Activated T-helper 1 cell treated with Interleukin-2 at 50 U/mL for 16 hours (primary cell): ENCODE results near the gene PLPPR1.
"Not testable (repeated sequence)": the region's sequence is repeated elsewhere in the genome, so short reads cannot be mapped to it uniquely, and the experiment has no call there.

Source experiments
- DNase-seq: peaks from one replicate; pipeline ENCODE4 v3.0.0-alpha.2; 2020; ENCODE audit warnings: low read depth

PLPPR1 gene

GRCh38 chr9:101121836-101122399 lies 93.4 kb downstream of the PLPPR1 start:
- DNase-seq, result no peak

DNA sequence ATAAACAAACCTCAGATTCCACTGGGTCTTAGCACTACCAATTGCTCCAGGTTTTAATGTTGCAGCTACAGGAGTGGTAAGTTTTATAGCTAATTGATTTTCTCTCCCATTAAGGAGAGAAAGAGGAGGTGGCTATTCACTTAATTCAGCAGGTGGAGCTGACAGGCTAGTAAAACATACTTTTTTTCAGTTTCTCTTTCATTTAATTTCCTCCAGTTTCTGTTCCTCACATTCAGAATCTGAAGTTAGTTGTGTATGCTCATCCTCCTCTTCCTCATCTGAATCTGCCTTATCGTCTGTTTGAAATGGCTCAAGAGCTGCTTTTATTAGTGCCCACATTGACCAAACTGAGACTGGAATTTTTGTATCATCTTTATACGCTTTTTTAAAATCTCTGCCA lies 98.0 kb downstream of the PLPPR1 start:
- no peak for DNase-seq

GRCh38 chr9:101127369-101127768 lies 98.8 kb downstream of the PLPPR1 start:
- not testable (repeated sequence) for DNase-seq

DNA sequence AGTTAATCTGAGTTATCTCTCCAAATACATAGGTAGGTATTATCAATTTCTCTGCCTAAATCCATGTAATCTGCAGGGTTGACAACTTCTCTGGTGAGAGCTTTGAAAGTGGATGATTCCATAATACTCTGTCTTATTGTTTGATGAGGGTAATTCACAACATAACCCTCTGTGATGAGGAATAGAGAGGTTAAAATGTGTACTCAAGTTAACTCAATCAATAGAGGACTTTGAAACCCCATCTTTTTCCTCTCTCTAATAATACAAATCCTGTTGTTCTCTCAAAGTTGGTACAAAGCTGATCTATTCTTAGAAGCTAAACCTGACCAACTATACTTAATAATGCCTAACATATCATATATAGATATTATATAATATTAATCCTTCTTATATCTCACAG lies 100.1 kb downstream of the PLPPR1 start:
- no peak for DNase-seq

GRCh38 chr9:101130054-101130453 lies 101.5 kb downstream of the PLPPR1 start:
- DNase-seq, result no peak

DNA sequence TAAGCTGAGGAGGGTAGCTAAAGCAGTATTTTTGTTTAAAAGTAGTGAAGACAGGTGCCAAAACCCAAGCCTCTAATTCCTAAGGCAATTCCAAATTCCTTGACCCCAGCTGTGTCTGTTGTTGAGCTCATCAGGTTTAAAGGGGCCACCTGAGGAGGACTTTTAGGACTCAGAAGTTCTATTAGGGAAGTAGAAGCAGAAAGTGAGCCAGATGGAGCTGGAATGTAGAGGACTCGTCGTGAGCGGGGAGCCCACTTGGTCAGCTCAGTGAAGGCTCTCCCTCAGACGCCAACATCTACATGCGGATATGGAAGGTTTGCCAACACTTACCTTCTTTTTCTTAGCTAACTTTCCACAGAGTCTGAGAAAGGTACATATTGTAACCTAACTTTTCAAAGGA lies 102.8 kb downstream of the PLPPR1 start:
- DNase-seq, result no peak

DNA sequence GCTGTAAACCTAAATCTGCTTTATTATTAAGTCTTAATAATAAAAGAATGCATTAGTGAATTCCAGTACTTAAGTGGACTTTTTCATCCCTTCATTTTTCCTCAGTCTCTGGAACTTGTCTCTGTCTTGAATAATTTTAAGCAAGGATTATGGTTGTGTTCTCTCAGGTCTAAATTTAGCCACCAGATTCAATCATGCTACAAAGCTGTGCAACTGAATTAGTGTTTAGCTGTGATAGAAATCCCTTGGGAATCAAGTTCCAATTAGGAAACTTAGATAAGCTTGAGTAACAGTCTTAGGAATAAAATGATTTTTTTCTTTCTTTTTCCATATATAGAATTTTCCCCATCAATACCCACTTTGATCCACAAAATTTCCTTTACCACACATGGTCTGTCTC lies 104.3 kb downstream of the PLPPR1 start:
- no peak for DNase-seq

DNA sequence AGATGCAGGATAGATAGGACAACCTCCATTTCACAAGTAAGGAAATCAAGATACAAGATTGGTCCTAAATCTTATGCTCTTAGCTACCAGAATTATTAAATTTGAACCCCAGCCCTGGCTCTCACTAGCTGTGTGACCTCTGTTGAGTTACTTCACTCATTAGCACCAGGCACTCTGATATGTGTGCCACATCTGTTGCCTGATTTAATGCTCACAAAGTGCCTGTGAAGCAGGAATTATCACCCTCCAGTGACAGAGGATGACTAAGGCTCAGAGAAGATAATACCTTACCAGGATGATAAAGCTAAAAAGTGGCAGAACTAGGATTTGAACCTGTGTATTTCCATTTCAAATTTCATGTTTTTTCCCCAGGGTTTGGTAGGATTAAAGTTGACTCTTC lies 110.0 kb downstream of the PLPPR1 start:
- DNase-seq, result no peak

GRCh38 chr9:101139082-101139481 lies 110.6 kb downstream of the PLPPR1 start:
- no peak for DNase-seq

GRCh38 chr9:101140764-101141163 lies 112.2 kb downstream of the PLPPR1 start:
- no peak for DNase-seq

GRCh38 chr9:101146508-101146907 lies 118.0 kb downstream of the PLPPR1 start:
- no peak for DNase-seq

DNA sequence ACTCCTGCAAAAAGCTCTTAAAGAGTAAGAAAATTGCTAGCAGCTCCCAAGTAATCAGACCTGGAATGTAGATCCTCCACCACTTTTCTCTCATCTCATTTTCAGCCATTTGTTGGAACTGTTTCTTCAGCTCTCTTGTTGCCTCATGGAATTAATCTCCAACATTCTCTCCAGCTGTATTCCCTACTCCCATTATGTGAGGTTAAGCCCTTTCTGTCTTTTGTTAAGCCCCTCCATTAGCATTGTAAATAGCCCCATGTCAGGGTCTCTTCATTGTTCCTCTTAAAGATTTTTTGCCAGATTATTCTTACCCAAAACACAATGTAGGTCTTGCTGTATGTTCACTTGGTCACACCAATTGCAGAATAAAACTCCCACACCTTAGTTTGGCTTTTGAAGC lies 119.8 kb downstream of the PLPPR1 start:
- no peak for DNase-seq

GRCh38 chr9:101158361-101158760 lies 129.8 kb downstream of the PLPPR1 start:
- DNase-seq, result no peak

GRCh38 chr9:101162231-101162630 lies 133.7 kb downstream of the PLPPR1 start:
- DNase-seq, result no peak

GRCh38 chr9:101165131-101165530 lies 136.6 kb downstream of the PLPPR1 start:
- no peak for DNase-seq

DNA sequence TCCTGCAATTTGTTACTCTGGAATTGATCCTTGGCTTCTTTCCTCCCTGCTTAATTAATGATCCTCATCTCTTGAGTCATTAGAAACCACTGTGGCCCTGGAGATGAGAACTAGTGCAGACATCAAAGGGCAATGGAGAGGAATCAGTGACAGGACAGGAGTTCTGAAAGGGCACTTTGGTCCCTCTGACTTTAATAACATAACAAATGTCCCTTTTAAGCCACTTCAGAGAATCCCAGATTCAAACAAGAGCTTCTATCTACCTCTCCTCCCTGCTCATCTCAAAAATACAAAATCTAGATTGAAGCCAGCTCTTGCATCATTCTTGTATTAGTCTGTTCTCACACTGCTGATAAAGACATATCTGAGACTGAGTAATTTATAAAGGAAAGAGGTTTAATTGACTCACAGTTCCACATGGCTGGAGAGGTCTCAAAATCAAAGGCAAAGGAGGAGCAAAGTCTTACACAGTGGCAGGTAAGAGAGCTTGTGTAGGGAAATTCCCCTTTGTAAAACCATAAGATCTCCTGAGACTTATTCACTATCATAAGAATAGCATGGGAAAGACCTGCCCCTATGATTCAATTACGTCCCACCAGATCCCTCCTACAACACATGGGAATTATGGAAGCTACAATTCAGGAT lies 139.1 kb downstream of the PLPPR1 start:
- DNase-seq, result no peak

DNA sequence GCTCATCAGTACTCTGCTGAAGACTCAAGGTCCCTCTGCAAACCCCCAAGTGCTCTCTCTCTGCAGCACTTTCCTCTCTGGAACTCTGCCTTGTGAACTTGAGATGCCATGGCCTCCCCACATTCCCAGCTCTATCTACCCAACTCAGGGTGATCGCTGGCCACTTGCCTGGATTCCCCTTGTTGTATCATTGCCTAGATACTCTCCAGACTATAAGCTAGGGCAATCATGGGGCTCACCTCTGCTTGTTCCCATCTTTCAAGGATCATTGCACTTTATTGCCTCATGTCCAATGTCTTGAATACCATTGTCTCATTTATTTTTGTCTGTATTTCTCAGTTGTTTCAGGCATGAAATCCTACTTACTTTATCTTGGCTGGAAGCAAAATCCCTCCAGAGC lies 144.1 kb downstream of the PLPPR1 start:
- DNase-seq, result no peak

DNA sequence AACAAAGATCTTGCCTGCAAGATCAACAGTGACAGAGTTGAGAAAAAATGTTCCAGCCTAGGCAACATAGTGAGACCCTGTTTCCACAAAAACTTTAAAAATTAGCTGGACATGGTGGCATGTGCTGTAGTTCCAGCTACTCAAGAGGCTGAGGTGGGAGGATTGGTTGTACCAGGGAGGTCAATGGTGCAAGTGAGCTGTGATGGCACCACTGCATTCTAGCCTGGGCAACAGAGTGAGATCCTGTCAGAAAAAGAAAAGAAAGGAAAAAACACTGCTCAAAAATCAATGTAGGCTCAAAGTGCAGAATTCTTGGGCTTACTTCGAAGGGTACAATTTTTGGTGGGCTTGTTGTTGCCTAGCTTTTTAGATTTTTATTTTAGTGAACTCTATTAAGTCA lies 145.4 kb downstream of the PLPPR1 start:
- DNase-seq, result no peak

DNA sequence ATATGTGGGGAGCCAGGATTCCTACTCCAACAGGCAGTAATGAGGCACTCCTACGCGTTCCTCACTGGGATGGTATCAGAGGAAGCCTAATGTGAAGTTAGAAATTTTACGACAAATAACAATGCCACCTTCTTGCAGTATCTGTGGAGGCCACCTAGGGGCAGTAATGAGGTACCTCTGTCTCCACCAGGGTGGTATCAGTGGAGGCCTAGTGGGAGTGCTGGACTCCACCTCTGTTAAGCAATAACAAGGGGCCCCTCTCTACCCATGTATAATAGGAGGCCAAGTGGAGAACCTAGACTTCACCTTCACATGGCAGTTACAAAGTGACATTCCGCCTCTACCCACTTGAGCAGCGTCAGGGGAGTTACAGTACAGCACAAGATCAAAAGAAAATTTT lies 147.9 kb downstream of the PLPPR1 start:
- no peak for DNase-seq

- DNase-seq, result no peak
These were observed 156.3 kb downstream of the PLPPR1 start for GRCh38 chr9:101184813-101185278.

- DNase-seq, result no peak
These were observed 163.2 kb downstream of the PLPPR1 start for GRCh38 chr9:101191723-101192122.

DNA sequence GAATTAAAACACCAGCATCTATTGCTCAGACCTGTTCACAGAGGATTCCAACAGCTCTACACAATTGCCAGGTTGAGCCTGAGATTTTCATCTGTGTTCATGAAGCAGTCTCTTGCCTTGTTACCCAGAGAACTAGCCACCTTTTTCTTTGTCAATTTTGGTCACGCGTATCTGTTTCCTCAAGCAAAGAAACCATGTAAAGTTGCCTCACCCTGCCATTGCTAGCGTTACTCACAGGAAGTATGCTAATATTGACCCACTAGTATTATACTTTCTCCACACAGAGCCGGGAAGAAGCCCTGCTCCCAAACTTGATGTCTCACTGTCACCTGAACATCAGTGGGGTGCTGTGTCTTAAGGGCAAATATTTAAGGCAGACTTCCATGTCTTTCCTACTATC lies 168.5 kb downstream of the PLPPR1 start:
- DNase-seq, result no peak

- DNase-seq, result no peak
These were observed 172.3 kb downstream of the PLPPR1 start for GRCh38 chr9:101200852-101201251.

DNA sequence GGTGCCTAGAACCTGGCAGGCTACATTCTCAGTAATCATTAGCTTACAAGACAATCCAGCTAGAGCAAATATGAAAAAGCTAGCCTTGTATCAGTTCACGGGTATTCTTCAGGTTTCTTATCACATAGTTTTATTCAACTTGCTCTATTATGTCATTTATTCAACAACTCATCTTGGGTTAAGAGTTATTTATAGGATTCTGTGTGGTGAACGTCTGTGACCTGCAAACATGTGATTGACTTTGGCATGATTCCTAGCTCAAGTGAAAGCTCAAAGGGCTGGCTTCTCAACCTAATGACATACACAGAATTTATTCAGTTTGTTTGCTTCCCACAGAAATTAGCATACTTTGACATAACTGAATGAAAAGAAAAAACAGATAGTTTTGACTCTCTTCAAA lies 173.1 kb downstream of the PLPPR1 start:
- DNase-seq, result no peak
